ENCODE data around the gene CITED1.

CITED1 gene

GRCh38 chrX:72308566-72309296, 3.0 kb upstream of the CITED1 start:
- no peak for DNase-seq (ENCODE audit: low read depth in 2 of 2)

- no peak for DNase-seq (ENCODE audit: low read depth in 2 of 2)
Measured at GRCh38 chrX:72308209-72308565, 2.5 kb upstream of the CITED1 start.

- DNase-seq (ENCODE audit: low read depth in 2 of 2) = no peak
Measured at GRCh38 chrX:72307646-72308051, 1.9 kb upstream of the CITED1 start.

GRCh38 chrX:72306851-72307645, 1.3 kb upstream of the CITED1 start:
- DNase-seq (ENCODE audit: low read depth in 2 of 2) = no peak

GRCh38 chrX:72306085-72306801, 529 bp upstream of the CITED1 start:
- DNase-seq (ENCODE audit: low read depth in 2 of 2) = no peak

GRCh38 chrX:72304877-72305276, 837 bp downstream of the CITED1 start:
- DNase-seq (ENCODE audit: low read depth in 2 of 2) = no peak

GRCh38 chrX:72301781-72302180, 3.9 kb downstream of the CITED1 start:
- no peak for DNase-seq (ENCODE audit: low read depth in 2 of 2)

- no peak for DNase-seq (ENCODE audit: low read depth in 2 of 2)
Measured at GRCh38 chrX:72299891-72300630, 5.7 kb downstream of the CITED1 start.

GRCh38 chrX:72297953-72298730, 7.6 kb downstream of the CITED1 start:
- no peak for DNase-seq (ENCODE audit: low read depth in 2 of 2)

GRCh38 chrX:72296991-72297390, 8.7 kb downstream of the CITED1 start:
- no peak for DNase-seq (ENCODE audit: low read depth in 2 of 2)

GRCh38 chrX:72295745-72296144, 10.0 kb downstream of the CITED1 start:
- no peak for DNase-seq (ENCODE audit: low read depth in 2 of 2)

- no peak for DNase-seq (ENCODE audit: low read depth in 2 of 2)
Measured at GRCh38 chrX:72294497-72294896, 11.2 kb downstream of the CITED1 start.

- DNase-seq (ENCODE audit: low read depth in 2 of 2) = no peak
Measured at GRCh38 chrX:72282302-72282701, 23.4 kb downstream of the CITED1 start.

GRCh38 chrX:72280321-72280845, 25.3 kb downstream of the CITED1 start:
- DNase-seq (ENCODE audit: low read depth in 2 of 2) = no peak

- no peak for DNase-seq (ENCODE audit: low read depth in 2 of 2)
Measured at GRCh38 chrX:72276478-72276953, 29.2 kb downstream of the CITED1 start.

GRCh38 chrX:72274526-72274925, 31.2 kb downstream of the CITED1 start:
- DNase-seq (ENCODE audit: low read depth in 2 of 2) = no peak

GRCh38 chrX:72273718-72274117, 32.0 kb downstream of the CITED1 start:
- no peak for DNase-seq (ENCODE audit: low read depth in 2 of 2)

- no peak for DNase-seq (ENCODE audit: low read depth in 2 of 2)
Measured at GRCh38 chrX:72272868-72273267, 32.8 kb downstream of the CITED1 start.

- no peak for DNase-seq (ENCODE audit: low read depth in 2 of 2)
Measured at GRCh38 chrX:72271812-72272211, 33.9 kb downstream of the CITED1 start.

- DNase-seq (ENCODE audit: low read depth in 2 of 2) = no peak
Measured at GRCh38 chrX:72271091-72271788, 34.5 kb downstream of the CITED1 start.
